ENCODE results near the gene COBL. TPM values are rescaled to one million over a fixed set of nuclear protein-coding genes. Genes with fewer than 3 reads are reported as not detected.

The COBL gene
- total RNA-seq, 1 experiment from 2014 or later, result not detected

DNA sequence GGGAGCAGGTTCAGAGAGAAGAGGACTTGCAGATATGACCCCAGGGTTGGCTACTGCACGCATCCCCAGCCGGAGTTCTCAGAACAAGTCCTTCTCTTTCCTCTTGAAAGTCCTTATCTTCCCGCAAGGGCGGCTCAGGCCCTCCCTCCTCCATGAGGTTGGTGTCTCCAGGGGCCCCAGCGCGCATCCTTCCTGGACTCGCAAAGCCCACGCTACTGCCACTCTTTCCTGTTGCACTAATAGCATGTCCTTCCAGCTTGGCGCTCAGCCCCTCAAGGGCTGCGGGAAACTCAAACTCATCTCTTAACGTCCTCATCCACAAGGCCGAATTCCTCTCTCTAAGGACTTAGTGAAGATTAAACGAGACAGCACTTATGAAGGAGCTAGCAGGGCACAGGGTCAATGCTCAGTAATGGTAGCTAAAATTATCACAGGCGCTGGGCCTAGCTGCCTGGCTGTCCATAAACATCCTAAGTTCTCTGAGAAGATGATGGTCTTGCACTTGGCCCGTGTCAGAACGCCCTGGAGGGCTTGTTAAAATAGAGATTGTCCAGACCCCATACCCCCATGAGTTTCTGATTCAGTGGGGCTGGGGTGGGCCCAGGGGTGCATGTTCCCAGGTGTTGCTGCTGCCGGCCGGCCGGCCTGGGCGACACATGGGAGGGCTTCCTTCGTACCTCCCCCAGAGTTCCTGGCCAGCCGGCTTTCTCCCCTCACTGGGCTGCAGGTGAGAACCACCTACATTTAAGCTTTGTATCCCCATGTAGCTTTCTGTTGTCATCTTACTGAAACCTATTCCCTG, 261.4 kb downstream of the COBL start:
- no peak overlapping the region for H3K4me3 ChIP-seq (ENCODE audit: low read length)
- no peak overlapping the region for H3K4me2 ChIP-seq (ENCODE audit: low read depth, low read length, poor library complexity, severe bottlenecking)
- no peaks in the 10 kb centered on the region for H4K20me1 ChIP-seq (ENCODE audit: insufficient read depth, low read depth, low read length)
- H3K79me2 ChIP-seq (ENCODE audit: low read length), result no peaks in the 10 kb centered on the region
- no peak overlapping the region for H2AFZ ChIP-seq (ENCODE audit: low read length)
- H3K27ac ChIP-seq (ENCODE audit: low read length), result no peak overlapping the region
- H3K9me3 ChIP-seq (ENCODE audit: low read length), result no peaks in the 10 kb centered on the region
- no peaks in the 10 kb centered on the region for H3K27me3 ChIP-seq (ENCODE audit: low read length)
- H3K9ac ChIP-seq (ENCODE audit: low read length), result no peak overlapping the region
- no peaks in the 10 kb centered on the region for H3K36me3 ChIP-seq (ENCODE audit: insufficient read depth, low read length)
- no peak for DNase-seq
- no peaks in the 10 kb centered on the region for H3K9me2 ChIP-seq (replicated peaks; ENCODE audit: insufficient read depth, low read length)
- no peaks in the 10 kb centered on the region for H3K4me1 ChIP-seq (ENCODE audit: low read length)

DNA sequence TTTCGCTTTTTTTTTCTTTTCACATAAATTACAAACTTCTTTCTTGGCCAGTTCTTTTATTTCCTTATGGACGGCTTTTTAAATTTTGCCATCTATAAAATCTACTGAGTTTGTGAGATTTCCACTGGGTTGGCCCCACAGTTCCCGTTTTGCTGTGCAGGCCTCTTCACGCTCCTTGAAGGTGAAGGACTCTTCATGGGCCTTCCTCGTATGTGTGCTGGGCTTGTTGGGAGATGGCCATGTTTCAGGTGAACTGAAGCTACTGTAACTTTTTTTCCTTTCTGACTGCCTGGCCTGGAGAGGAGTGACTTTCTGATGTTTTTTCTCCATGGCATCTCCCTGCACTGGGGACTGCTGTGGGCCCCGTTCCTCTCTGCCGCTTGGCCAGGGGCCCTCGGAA, 262.4 kb downstream of the COBL start:
- H3K27ac ChIP-seq (ENCODE audit: low read length), result no peak overlapping the region
- H3K36me3 ChIP-seq (ENCODE audit: insufficient read depth, low read length), result no peaks in the 10 kb centered on the region
- H3K9ac ChIP-seq (ENCODE audit: low read length), result no peak overlapping the region
- H3K27me3 ChIP-seq (ENCODE audit: low read length), result no peaks in the 10 kb centered on the region
- no peak overlapping the region for H3K4me2 ChIP-seq (ENCODE audit: low read depth, low read length, poor library complexity, severe bottlenecking)
- H3K79me2 ChIP-seq (ENCODE audit: low read length), result no peaks in the 10 kb centered on the region
- H4K20me1 ChIP-seq (ENCODE audit: insufficient read depth, low read depth, low read length), result no peaks in the 10 kb centered on the region
- H3K4me1 ChIP-seq (ENCODE audit: low read length), result no peaks in the 10 kb centered on the region
- no peak overlapping the region for H3K4me3 ChIP-seq (ENCODE audit: low read length)
- no peak overlapping the region for H2AFZ ChIP-seq (ENCODE audit: low read length)
- no peaks in the 10 kb centered on the region for H3K9me3 ChIP-seq (ENCODE audit: low read length)
- H3K9me2 ChIP-seq (replicated peaks; ENCODE audit: insufficient read depth, low read length), result no peaks in the 10 kb centered on the region
- no peak for DNase-seq

DNA sequence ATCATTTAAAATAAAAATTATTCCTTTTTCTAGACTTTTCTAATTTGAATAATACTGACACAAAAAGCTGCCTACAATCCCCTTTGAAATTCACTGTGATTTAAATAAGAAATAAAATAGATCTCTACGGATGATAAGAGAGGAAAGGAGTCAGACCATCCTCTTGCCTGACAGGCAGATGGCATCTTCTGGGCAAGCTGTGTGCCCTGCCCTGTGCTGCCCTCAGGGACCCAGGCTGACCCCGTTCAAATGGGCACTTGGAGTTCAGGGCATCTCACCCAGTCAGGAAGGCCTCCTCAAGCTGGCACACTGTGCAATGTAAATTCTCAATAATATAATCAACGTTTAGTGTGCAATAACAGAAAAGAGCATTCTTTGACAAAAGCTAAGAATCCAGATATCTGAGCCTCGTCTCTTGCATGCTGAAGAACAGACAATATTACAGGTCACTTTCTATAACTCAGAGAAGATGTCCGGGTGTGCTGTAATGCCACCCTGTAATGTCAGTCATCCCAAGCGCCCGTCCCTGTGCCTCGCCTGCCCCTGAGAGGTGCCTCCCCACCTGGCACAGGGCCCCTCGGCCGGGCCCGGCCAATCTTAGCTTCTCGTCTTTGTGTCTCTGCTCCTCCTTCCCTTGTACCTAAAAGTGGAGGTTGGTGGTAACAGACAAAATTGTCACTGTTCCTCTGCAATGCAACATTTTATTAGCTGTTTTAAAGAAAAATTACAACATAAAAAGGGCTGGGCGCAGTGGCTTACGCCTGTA, 263.3 kb downstream of the COBL start:
- no peaks in the 10 kb centered on the region for H3K9me3 ChIP-seq (ENCODE audit: low read length)
- H4K20me1 ChIP-seq (ENCODE audit: insufficient read depth, low read depth, low read length), result no peaks in the 10 kb centered on the region
- no peak overlapping the region for H2AFZ ChIP-seq (ENCODE audit: low read length)
- no peaks in the 10 kb centered on the region for H3K27me3 ChIP-seq (ENCODE audit: low read length)
- H3K27ac ChIP-seq (ENCODE audit: low read length), result no peak overlapping the region
- H3K79me2 ChIP-seq (ENCODE audit: low read length), result no peaks in the 10 kb centered on the region
- no peak overlapping the region for H3K4me2 ChIP-seq (ENCODE audit: low read depth, low read length, poor library complexity, severe bottlenecking)
- no peaks in the 10 kb centered on the region for H3K4me1 ChIP-seq (ENCODE audit: low read length)
- H3K9ac ChIP-seq (ENCODE audit: low read length), result no peak overlapping the region
- H3K9me2 ChIP-seq (replicated peaks; ENCODE audit: insufficient read depth, low read length), result no peaks in the 10 kb centered on the region
- no peak overlapping the region for H3K4me3 ChIP-seq (ENCODE audit: low read length)
- DNase-seq, result no peak
- H3K36me3 ChIP-seq (ENCODE audit: insufficient read depth, low read length), result no peaks in the 10 kb centered on the region

DNA sequence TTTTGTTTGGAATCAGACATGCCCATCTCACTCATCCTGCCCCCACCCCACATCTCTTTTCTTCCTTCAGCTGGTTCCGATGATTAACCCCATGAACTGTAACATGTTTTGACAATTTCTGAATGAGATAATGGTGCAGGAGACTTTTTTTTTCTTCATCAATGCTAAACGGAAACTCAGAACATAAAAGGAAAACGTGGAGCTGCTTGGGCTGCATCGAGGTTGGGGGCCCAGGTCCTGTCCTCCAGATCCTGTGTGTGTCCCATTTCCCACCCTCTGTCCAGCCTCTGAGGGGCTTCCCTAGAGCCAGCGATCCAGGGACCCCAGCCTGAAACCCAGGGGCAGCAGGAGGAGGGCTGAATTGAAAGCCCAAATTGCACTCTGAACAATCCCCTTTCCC, 270.1 kb downstream of the COBL start:
- H3K9me3 ChIP-seq (ENCODE audit: low read length), result no peaks in the 10 kb centered on the region
- no peaks in the 10 kb centered on the region for H3K9me2 ChIP-seq (replicated peaks; ENCODE audit: insufficient read depth, low read length)
- no peaks in the 10 kb centered on the region for H3K36me3 ChIP-seq (ENCODE audit: insufficient read depth, low read length)
- H3K79me2 ChIP-seq (ENCODE audit: low read length), result no peaks in the 10 kb centered on the region
- H3K27ac ChIP-seq (ENCODE audit: low read length), result no peak overlapping the region
- no peak for DNase-seq
- no peak overlapping the region for H3K9ac ChIP-seq (ENCODE audit: low read length)
- no peak overlapping the region for H2AFZ ChIP-seq (ENCODE audit: low read length)
- H4K20me1 ChIP-seq (ENCODE audit: insufficient read depth, low read depth, low read length), result no peaks in the 10 kb centered on the region
- no peaks in the 10 kb centered on the region for H3K27me3 ChIP-seq (ENCODE audit: low read length)
- H3K4me3 ChIP-seq (ENCODE audit: low read length), result no peak overlapping the region
- no peaks in the 10 kb centered on the region for H3K4me1 ChIP-seq (ENCODE audit: low read length)
- H3K4me2 ChIP-seq (ENCODE audit: low read depth, low read length, poor library complexity, severe bottlenecking), result no peak overlapping the region

DNA sequence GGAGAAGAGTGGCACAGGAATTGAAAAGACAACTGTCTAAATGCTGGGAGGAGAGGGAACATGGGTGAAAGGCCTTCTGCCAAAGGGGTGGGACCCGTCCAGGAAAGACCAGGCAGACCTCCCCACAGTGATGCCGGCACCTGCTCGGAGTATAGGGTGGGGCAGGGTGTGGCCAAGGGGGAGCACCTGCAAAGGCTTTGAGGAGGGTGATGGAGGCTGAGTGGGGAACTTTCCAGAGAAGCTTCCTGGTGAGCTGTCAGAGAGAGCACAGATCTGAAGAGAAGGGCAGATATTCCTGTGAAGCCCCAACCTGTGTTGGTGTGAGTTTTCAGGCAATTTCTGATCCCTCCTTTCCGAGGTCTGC, 270.5 kb downstream of the COBL start:
- Histone ChIP-seq H3K9ac (ENCODE audit: low read length) (no peak overlapping the region), H2AFZ (ENCODE audit: low read length) (no peak overlapping the region), H3K4me1 (ENCODE audit: low read length) (no peaks in the 10 kb centered on the region), H3K4me2 (ENCODE audit: low read depth, low read length, poor library complexity, severe bottlenecking) (no peak overlapping the region), H3K79me2 (ENCODE audit: low read length) (no peaks in the 10 kb centered on the region), H4K20me1 (ENCODE audit: insufficient read depth, low read depth, low read length) (no peaks in the 10 kb centered on the region), H3K27me3 (ENCODE audit: low read length) (no peaks in the 10 kb centered on the region), H3K9me2 (replicated peaks; ENCODE audit: insufficient read depth, low read length) (no peaks in the 10 kb centered on the region), H3K4me3 (ENCODE audit: low read length) (no peak overlapping the region), H3K27ac (ENCODE audit: low read length) (no peak overlapping the region), H3K9me3 (ENCODE audit: low read length) (no peaks in the 10 kb centered on the region), H3K36me3 (ENCODE audit: insufficient read depth, low read length) (no peaks in the 10 kb centered on the region)
- no peak for DNase-seq

DNA sequence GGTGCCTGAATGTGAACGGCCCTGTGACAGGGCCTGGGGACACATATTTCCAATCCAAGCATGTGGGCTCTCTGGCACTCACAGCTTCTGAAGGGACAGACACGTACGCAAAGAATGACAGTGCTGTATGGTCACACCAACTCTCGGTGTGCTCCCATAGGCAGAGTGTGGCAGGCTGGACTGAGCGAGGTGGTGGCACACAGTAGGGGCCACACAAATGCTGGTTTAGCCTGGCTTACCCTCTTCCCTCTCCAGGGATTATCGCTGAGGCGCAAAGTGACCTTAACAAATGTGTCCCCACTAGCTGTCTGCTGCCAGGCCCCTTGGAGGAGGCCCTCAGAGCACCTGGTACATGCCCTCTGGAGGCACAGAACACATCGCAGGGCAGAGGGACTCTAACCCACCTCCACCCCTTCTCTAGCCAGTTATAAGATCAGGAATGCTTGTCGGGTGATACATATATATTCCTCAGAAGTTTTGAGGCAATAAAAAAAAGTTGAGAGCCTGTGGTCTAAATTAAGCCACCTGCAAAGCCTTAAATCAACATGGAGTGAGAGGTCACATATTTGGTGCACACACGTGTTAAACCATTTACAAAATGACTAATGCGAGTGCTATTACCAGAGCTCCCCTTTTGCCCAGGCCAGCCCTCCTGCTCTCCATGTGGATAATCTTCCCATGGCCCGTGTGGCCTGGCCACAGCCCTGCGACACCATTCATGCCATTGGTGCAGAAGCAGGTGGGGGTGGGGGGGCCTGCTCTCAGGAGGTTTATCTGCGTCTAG, 271.1 kb downstream of the COBL start:
- no peaks in the 10 kb centered on the region for H3K27me3 ChIP-seq (ENCODE audit: low read length)
- DNase-seq, result no peak
- H3K36me3 ChIP-seq (ENCODE audit: insufficient read depth, low read length), result no peaks in the 10 kb centered on the region
- H3K4me1 ChIP-seq (ENCODE audit: low read length), result no peaks in the 10 kb centered on the region
- no peak overlapping the region for H3K9ac ChIP-seq (ENCODE audit: low read length)
- H3K4me3 ChIP-seq (ENCODE audit: low read length), result no peak overlapping the region
- no peaks in the 10 kb centered on the region for H3K9me3 ChIP-seq (ENCODE audit: low read length)
- H2AFZ ChIP-seq (ENCODE audit: low read length), result no peak overlapping the region
- H4K20me1 ChIP-seq (ENCODE audit: insufficient read depth, low read depth, low read length), result no peaks in the 10 kb centered on the region
- H3K27ac ChIP-seq (ENCODE audit: low read length), result no peak overlapping the region
- H3K79me2 ChIP-seq (ENCODE audit: low read length), result no peaks in the 10 kb centered on the region
- no peak overlapping the region for H3K4me2 ChIP-seq (ENCODE audit: low read depth, low read length, poor library complexity, severe bottlenecking)
- H3K9me2 ChIP-seq (replicated peaks; ENCODE audit: insufficient read depth, low read length), result no peaks in the 10 kb centered on the region

DNA sequence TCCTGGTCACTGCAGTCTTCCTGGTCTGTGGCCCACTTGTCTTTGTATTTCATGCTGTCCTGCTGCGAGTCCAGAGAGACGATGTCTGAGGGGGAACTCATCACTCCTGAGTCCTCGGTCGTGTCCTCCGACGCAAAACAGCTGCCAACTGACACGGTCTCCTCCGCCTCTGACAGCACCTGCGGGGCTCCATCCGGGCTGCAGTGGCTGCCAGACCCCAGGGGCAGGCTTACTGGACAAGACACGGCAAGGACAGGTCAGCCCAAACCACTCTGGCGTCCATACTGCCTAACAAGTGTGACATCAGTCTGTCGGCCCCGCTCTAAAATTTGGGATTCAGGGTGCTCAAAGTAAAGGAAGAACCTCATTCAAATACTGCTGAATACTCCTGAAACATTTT, 273.1 kb downstream of the COBL start:
- Histone ChIP-seq H3K4me1 (ENCODE audit: low read length) (no peaks in the 10 kb centered on the region), H3K9ac (ENCODE audit: low read length) (no peak overlapping the region), H3K4me2 (ENCODE audit: low read depth, low read length, poor library complexity, severe bottlenecking) (no peak overlapping the region), H4K20me1 (ENCODE audit: insufficient read depth, low read depth, low read length) (no peaks in the 10 kb centered on the region), H3K36me3 (ENCODE audit: insufficient read depth, low read length) (no peaks in the 10 kb centered on the region), H3K27ac (ENCODE audit: low read length) (no peak overlapping the region), H2AFZ (ENCODE audit: low read length) (no peak overlapping the region), H3K4me3 (ENCODE audit: low read length) (no peak overlapping the region), H3K9me3 (ENCODE audit: low read length) (no peaks in the 10 kb centered on the region), H3K9me2 (replicated peaks; ENCODE audit: insufficient read depth, low read length) (no peaks in the 10 kb centered on the region), H3K27me3 (ENCODE audit: low read length) (no peaks in the 10 kb centered on the region), H3K79me2 (ENCODE audit: low read length) (no peaks in the 10 kb centered on the region)
- no peak for DNase-seq

DNA sequence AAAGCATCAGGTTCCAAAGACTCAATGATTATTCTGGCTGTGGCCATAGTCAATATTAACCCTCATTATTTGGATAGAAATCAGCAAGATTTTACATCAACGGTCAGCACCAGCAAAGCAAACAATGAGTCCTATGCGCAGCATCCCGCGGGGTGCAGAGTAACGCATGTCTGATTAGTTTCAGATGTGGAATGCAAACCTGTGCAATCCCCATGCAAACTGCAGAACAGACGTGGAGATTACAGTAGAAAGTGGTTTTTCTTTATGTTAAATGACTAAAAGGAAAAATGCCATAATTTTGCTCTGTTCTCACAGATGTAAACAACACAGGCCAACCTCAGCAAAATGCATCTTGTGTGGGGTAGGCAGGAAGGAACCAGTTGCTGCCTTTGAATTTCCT, 275.8 kb downstream of the COBL start:
- Histone ChIP-seq H3K79me2 (ENCODE audit: low read length) (no peaks in the 10 kb centered on the region), H3K27me3 (ENCODE audit: low read length) (no peaks in the 10 kb centered on the region), H3K9me3 (ENCODE audit: low read length) (no peaks in the 10 kb centered on the region), H3K36me3 (ENCODE audit: insufficient read depth, low read length) (no peaks in the 10 kb centered on the region), H3K4me3 (ENCODE audit: low read length) (no peak overlapping the region), H3K4me1 (ENCODE audit: low read length) (no peaks in the 10 kb centered on the region), H3K9ac (ENCODE audit: low read length) (no peak overlapping the region), H3K9me2 (replicated peaks; ENCODE audit: insufficient read depth, low read length) (no peaks in the 10 kb centered on the region), H4K20me1 (ENCODE audit: insufficient read depth, low read depth, low read length) (no peaks in the 10 kb centered on the region), H2AFZ (ENCODE audit: low read length) (no peak overlapping the region), H3K27ac (ENCODE audit: low read length) (no peak overlapping the region), H3K4me2 (ENCODE audit: low read depth, low read length, poor library complexity, severe bottlenecking) (no peak overlapping the region)
- DNase-seq, result no peak

Data from Karpas-422 (cell line).